ENCODE results near the gene SEMA6A. TPM values are rescaled to one million over a fixed set of nuclear protein-coding genes. Genes with fewer than 3 reads are reported as not detected.

The SEMA6A gene
- total and polyA plus RNA-seq, 12 donors: 2.9 to 11.3 (median 7.8) TPM

GRCh38 chr5:116593340-116593739 is 18.7 kb upstream of the SEMA6A start:
- TF ChIP-seq, protein P1, sequence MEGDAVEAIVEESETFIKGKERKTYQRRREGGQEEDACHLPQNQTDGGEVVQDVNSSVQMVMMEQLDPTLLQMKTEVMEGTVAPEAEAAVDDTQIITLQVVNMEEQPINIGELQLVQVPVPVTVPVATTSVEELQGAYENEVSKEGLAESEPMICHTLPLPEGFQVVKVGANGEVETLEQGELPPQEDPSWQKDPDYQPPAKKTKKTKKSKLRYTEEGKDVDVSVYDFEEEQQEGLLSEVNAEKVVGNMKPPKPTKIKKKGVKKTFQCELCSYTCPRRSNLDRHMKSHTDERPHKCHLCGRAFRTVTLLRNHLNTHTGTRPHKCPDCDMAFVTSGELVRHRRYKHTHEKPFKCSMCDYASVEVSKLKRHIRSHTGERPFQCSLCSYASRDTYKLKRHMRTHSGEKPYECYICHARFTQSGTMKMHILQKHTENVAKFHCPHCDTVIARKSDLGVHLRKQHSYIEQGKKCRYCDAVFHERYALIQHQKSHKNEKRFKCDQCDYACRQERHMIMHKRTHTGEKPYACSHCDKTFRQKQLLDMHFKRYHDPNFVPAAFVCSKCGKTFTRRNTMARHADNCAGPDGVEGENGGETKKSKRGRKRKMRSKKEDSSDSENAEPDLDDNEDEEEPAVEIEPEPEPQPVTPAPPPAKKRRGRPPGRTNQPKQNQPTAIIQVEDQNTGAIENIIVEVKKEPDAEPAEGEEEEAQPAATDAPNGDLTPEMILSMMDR (IDR thresholded peaks at IDR 0.05): no peak
- H3K36me3 ChIP-seq: no peaks in the 10 kb centered on the region
- DNase-seq (no peak), ATAC-seq (no peak)
- H3K4me3 ChIP-seq: no peak overlapping the region
- H3K4me1 ChIP-seq: peaks cover 0 to 5% (median 0%) of the 10 kb centered on the region in 9 donors
- no peak overlapping the region for H3K27ac ChIP-seq
- intact Hi-C loops (cut with DNase I): no loop called here
- H3K27me3 ChIP-seq: no peaks in the 10 kb centered on the region
- WGBS, 2 donors: 96% methylated on average over 5 of the region's 5 CpGs
- peaks cover 0 to 11% (median 0%) of the 10 kb centered on the region in 11 donors for H3K9me3 ChIP-seq

GRCh38 chr5:116585227-116585626 is 10.6 kb upstream of the SEMA6A start:
- no peak overlapping the region for H3K27ac ChIP-seq
- no peak for DNase-seq
- H3K36me3 ChIP-seq: no peaks in the 10 kb centered on the region
- peaks cover 0 to 2% (median 0%) of the 10 kb centered on the region in 11 donors for H3K9me3 ChIP-seq
- no peak for ATAC-seq
- intact Hi-C loops (cut with DNase I): no loop called here
- TF ChIP-seq, protein P1 (IDR thresholded peaks at IDR 0.05): no peak
- WGBS, 2 donors: 96 to 100% methylated on average over 3 of the region's 3 CpGs
- H3K4me1 ChIP-seq: peaks cover 0 to 13% (median 4%) of the 10 kb centered on the region in 9 donors
- H3K4me3 ChIP-seq: no peak overlapping the region
- no peaks in the 10 kb centered on the region for H3K27me3 ChIP-seq

GRCh38 chr5:116583862-116584222 is 9.2 kb upstream of the SEMA6A start:
- intact Hi-C loops (cut with DNase I): no loop called here

GRCh38 chr5:116583085-116583861 is 8.7 kb upstream of the SEMA6A start:
- Histone ChIP-seq H3K36me3 (no peaks in the 10 kb centered on the region), H3K4me3 (no peak overlapping the region), H3K27ac (peak overlapping the region in 2 of 10 donors; percentile 8 to 45), H3K9me3 (no peaks in the 10 kb centered on the region), H3K4me1 (peaks cover 0 to 13% (median 4%) of the 10 kb centered on the region in 9 donors), H3K27me3 (no peaks in the 10 kb centered on the region)
- TF ChIP-seq, protein P1 (IDR thresholded peaks at IDR 0.05): no peak
- intact Hi-C loops (cut with DNase I): no loop called here
- DNase-seq: no peak
- peak in 1 of 8 donors; percentile 37 for ATAC-seq

More at GRCh38 chr5:116583862-116584222, 9.2 kb upstream of the SEMA6A start:
- H3K9me3 ChIP-seq: no peaks in the 10 kb centered on the region
- no peaks in the 10 kb centered on the region for H3K27me3 ChIP-seq
- TF ChIP-seq, protein P1 (IDR thresholded peaks at IDR 0.05): no peak
- H3K4me1 ChIP-seq: peaks cover 0 to 13% (median 4%) of the 10 kb centered on the region in 9 donors
- H3K36me3 ChIP-seq: no peaks in the 10 kb centered on the region
- H3K4me3 ChIP-seq: no peak overlapping the region
- no peak for ATAC-seq
- H3K27ac ChIP-seq: peak overlapping the region in 1 of 10 donors; percentile 8
- 88 to 94% methylated on average over 3 of the region's 3 CpGs for WGBS, 2 donors
- no peak for DNase-seq
